ENCODE results near the gene ZNF677.

DNA sequence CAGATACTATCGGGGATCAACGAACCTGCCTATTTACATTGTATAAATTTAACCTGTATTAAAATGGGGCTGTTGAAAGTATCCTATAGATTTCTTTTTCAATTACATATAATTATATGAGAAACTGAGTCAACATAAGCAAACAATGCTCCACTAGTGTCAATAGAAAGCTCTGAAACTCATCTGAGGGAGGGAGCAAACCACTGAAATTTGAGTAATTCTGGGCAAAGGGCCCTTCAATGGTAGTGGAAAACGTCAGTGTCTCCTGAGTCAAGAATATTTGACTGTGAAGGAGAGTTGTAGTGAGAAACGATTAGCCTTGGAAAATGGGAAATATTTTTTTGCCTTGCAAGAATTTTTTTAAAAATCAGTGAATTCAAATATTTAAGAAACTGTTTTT lies 30.4 kb upstream of the ZNF677 start:
- no peak for TF ChIP-seq POLR2AphosphoS5 (IDR thresholded peaks at IDR 0.05)
- TF ChIP-seq, protein P1, sequence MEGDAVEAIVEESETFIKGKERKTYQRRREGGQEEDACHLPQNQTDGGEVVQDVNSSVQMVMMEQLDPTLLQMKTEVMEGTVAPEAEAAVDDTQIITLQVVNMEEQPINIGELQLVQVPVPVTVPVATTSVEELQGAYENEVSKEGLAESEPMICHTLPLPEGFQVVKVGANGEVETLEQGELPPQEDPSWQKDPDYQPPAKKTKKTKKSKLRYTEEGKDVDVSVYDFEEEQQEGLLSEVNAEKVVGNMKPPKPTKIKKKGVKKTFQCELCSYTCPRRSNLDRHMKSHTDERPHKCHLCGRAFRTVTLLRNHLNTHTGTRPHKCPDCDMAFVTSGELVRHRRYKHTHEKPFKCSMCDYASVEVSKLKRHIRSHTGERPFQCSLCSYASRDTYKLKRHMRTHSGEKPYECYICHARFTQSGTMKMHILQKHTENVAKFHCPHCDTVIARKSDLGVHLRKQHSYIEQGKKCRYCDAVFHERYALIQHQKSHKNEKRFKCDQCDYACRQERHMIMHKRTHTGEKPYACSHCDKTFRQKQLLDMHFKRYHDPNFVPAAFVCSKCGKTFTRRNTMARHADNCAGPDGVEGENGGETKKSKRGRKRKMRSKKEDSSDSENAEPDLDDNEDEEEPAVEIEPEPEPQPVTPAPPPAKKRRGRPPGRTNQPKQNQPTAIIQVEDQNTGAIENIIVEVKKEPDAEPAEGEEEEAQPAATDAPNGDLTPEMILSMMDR (IDR thresholded peaks at IDR 0.05) = no peak
